Measurements from ENCODE around the gene ZNF428.

ZNF428 gene

DNA sequence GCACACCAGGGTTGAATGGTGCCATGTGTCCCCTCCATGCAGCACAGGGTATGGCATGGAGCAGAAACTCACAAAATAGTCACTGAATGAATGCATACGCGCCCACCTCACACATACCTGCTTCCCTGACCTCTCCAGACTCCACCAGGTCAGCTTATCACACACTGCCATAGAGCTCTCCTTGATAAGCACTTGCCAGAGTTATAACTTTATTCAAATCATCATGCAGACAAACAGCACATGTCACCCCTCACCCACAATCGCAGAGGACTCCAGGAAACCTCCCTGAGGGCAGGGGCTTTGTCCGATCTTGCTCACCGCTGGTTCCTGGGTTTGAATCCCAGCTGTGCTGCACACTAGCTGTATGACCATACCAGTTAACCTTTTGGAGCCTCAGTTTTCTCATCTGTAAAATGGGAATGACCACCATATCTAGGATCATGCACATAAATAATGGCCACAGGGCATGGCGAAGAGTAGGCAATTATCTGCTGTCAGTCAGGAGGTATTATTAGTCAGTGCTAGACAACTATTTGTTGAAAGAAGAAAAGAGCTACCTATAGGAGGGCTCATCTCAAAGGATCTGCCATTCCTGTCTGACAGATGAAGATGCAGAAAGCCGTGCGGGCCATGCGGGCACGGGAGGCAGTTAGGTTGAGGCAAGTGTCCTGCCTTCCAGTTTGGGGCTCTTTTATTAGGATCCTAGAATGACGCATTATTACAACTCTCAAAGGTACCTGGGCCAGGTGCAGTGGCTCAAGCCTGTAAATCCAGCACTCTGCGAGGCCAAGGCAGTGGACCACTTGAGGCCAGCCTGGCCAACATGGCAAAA lies 58.1 kb downstream of the ZNF428 start:
- no peak for DNase-seq (ENCODE audit: low spot score)

DNA sequence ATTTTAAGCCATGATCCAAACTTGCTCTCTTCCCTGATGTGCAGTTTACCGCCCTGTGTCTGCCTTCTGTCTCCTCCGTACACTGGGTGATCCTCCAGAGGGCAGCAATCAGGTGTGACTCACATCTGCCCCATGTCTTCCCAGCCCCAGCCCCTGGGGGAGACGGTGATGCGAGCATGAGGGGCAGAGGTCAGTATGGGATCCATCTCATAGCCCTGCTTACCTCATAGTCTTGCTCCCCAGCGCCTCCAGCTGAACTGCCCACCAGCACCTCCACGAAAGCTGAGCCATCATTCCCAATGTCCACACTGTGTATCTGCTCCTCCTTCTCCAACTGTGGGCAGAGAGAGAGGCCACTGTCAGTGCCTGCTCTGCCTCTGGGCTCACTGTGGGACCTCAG lies 58.7 kb downstream of the ZNF428 start:
- no peak for DNase-seq (ENCODE audit: low spot score)
